Panc1 (cell line): ENCODE results near the gene TIMP3. TPM values are rescaled to one million over a fixed set of nuclear protein-coding genes. Genes with fewer than 3 reads are reported as not detected.

Source experiments
- ATAC-seq: fragments of 200-7000 bp; cut with Tn5 transposase; 2 replicates; pipeline ENCODE4 v1.9.1; 2020; ENCODE audit warnings: mild to moderate bottlenecking, moderate library complexity
- BruUV-seq: library from RNA; stranded (reverse); fragments of 400-500 nt; replicated peaks from 2 replicates; lab custom pipeline; 2021; lab: Mats Ljungman, UMichigan
- CTCF ChIA-PET: fragments of 300-600 bp; sonication (Branson Sonifier 250); formaldehyde crosslinking; loops from one replicate; lab custom pipeline; 2022; ENCODE audit warnings: antibody characterized with exemption; lab: Charles Lee
- POLR2A ChIA-PET: fragments of 300-600 bp; sonication (Branson Sonifier 250); formaldehyde crosslinking; loops from one replicate; lab custom pipeline; 2022; ENCODE audit warnings: antibody characterized with exemption; lab: Charles Lee
- DNase-seq: peaks from one replicate; pipeline ENCODE4 v3.0.0-alpha.2; 2010; ENCODE audit warnings: low read depth, low spot score
- H3K27ac ChIP-seq: 2 replicates; pipeline ENCODE4 v1.5.1; 2011; ENCODE audit warnings: mild to moderate bottlenecking, low read length, inconsistent platforms
- H3K27me3 ChIP-seq: fragments of 200-500 bp; sonication (Bioruptor generic); 2 replicates; pipeline ENCODE4 v1.6.0; 2014; ENCODE audit warnings: low read length, inconsistent platforms; ENCODE audit not compliant: control insufficient read depth, insufficient read depth
- H3K36me3 ChIP-seq: fragments of 200-500 bp; sonication (Bioruptor generic); 2 replicates; pipeline ENCODE4 v1.5.1; 2014; ENCODE audit warnings: inconsistent platforms, mild to moderate bottlenecking, low read length, moderate library complexity; ENCODE audit not compliant: control insufficient read depth, insufficient read depth
- H3K4me1 ChIP-seq: 2 replicates; pipeline ENCODE4 v1.5.1; 2011; ENCODE audit warnings: inconsistent platforms, mild to moderate bottlenecking, low read length, moderate library complexity; ENCODE audit not compliant: control insufficient read depth, insufficient read depth
- H3K4me3 ChIP-seq, 2 experiments: 2 replicates each; pipeline ENCODE4 v1.5.1; 2011 to 2012; ENCODE audit warnings: low read depth in 2 of 2, low read length in 2 of 2, mild to moderate bottlenecking in 2 of 2, inconsistent platforms in 1 of 2, moderate library complexity in 1 of 2
- H3K9me3 ChIP-seq: fragments of 200-500 bp; sonication (Bioruptor generic); 2 replicates; pipeline ENCODE4 v1.5.1; 2014; ENCODE audit warnings: low read depth, mild to moderate bottlenecking, inconsistent platforms, low read length, moderate library complexity; ENCODE audit not compliant: control insufficient read depth, insufficient read depth
- CTCF ChIP-seq: fragments of 450-650 bp; IDR thresholded peaks from 2 replicates; pipeline ENCODE4 v1.5.1; 2017; ENCODE audit warnings: mild to moderate bottlenecking
- POLR2AphosphoS5 ChIP-seq: IDR thresholded peaks from 2 replicates; pipeline ENCODE4 v1.6.1; 2012; ENCODE audit warnings: mild to moderate bottlenecking, low read depth, low read length, moderate library complexity
- SIN3A ChIP-seq: IDR thresholded peaks from 2 replicates; pipeline ENCODE4 v1.6.1; 2012; ENCODE audit warnings: low read depth, mild to moderate bottlenecking, low read length, moderate library complexity, borderline replicate concordance; ENCODE audit not compliant: insufficient read depth
- TCF7L2 ChIP-seq: IDR thresholded peaks from 2 replicates; pipeline ENCODE4 v1.6.1; 2011; ENCODE audit warnings: mild to moderate bottlenecking, low read depth, low read length, inconsistent platforms
- in situ Hi-C: cut with HindIII; loops from 2 replicates; pipeline ENCODE4 v1.10.0; 2016; ENCODE audit warnings: low sequenced_read_pairs, low pct_unique_long_range_greater_than_20kb
- intact Hi-C: fragments of 100-400 bp; cut with micrococcal nuclease; formaldehyde crosslinking; loops from one replicate; pipeline ENCODE4 v1.10.0; 2022; ENCODE audit not compliant: unreplicated experiment
- total RNA-seq: library from RNA; stranded (reverse); gene quantifications from one replicate; pipeline ENCODE4 v1.2.1, GENCODE V29; 2021; ENCODE audit not compliant: unreplicated experiment
- TF ChIP-seq, protein P1 (sequence below), 2 experiments: IDR thresholded peaks; 2 replicates each; pipeline ENCODE4 v1.6.1; 2011 to 2012; ENCODE audit warnings: low read depth in 2 of 2, control low read depth in 1 of 2, low read length in 1 of 2, mild to moderate bottlenecking in 1 of 2, moderate library complexity in 1 of 2; ENCODE audit not compliant: insufficient read depth in 1 of 2

TIMP3 gene
- total RNA-seq, 1 experiment from 2014 or later: 0.67 TPM

GRCh38 chr22:32844251-32844650, 42.7 kb downstream of the TIMP3 start:
- Histone ChIP-seq H3K9me3 (no peaks in the 10 kb centered on the region), H3K27ac (no peak overlapping the region), H3K4me1 (no peaks in the 10 kb centered on the region), H3K4me3 (no peak overlapping the region), H3K27me3 (peaks cover 5% of the 10 kb centered on the region), H3K36me3 (no peaks in the 10 kb centered on the region)
- in situ Hi-C loops (no loop called here), intact Hi-C loops (no loop called here)
- CTCF ChIA-PET: interaction anchor here (0.7 kb wide), 1 partner anchor 107 kb away, joined by 4 read pairs; no protein-coding TSS in a partner anchor
- no peak for DNase-seq
- TF ChIP-seq SIN3A: no peak
- no peak for TF ChIP-seq CTCF
- TF ChIP-seq POLR2AphosphoS5: no peak
- no peak for TF ChIP-seq TCF7L2
- TF ChIP-seq, protein P1, sequence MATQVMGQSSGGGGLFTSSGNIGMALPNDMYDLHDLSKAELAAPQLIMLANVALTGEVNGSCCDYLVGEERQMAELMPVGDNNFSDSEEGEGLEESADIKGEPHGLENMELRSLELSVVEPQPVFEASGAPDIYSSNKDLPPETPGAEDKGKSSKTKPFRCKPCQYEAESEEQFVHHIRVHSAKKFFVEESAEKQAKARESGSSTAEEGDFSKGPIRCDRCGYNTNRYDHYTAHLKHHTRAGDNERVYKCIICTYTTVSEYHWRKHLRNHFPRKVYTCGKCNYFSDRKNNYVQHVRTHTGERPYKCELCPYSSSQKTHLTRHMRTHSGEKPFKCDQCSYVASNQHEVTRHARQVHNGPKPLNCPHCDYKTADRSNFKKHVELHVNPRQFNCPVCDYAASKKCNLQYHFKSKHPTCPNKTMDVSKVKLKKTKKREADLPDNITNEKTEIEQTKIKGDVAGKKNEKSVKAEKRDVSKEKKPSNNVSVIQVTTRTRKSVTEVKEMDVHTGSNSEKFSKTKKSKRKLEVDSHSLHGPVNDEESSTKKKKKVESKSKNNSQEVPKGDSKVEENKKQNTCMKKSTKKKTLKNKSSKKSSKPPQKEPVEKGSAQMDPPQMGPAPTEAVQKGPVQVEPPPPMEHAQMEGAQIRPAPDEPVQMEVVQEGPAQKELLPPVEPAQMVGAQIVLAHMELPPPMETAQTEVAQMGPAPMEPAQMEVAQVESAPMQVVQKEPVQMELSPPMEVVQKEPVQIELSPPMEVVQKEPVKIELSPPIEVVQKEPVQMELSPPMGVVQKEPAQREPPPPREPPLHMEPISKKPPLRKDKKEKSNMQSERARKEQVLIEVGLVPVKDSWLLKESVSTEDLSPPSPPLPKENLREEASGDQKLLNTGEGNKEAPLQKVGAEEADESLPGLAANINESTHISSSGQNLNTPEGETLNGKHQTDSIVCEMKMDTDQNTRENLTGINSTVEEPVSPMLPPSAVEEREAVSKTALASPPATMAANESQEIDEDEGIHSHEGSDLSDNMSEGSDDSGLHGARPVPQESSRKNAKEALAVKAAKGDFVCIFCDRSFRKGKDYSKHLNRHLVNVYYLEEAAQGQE (IDR thresholded peaks at IDR 0.05; ENCODE audit: insufficient read depth in 1 of 2, low read depth in 2 of 2, low read length in 1 of 2): no peak
- POLR2A ChIA-PET: no interaction called here
- no TSS peak for BruUV-seq
- ATAC-seq: no peak

DNA sequence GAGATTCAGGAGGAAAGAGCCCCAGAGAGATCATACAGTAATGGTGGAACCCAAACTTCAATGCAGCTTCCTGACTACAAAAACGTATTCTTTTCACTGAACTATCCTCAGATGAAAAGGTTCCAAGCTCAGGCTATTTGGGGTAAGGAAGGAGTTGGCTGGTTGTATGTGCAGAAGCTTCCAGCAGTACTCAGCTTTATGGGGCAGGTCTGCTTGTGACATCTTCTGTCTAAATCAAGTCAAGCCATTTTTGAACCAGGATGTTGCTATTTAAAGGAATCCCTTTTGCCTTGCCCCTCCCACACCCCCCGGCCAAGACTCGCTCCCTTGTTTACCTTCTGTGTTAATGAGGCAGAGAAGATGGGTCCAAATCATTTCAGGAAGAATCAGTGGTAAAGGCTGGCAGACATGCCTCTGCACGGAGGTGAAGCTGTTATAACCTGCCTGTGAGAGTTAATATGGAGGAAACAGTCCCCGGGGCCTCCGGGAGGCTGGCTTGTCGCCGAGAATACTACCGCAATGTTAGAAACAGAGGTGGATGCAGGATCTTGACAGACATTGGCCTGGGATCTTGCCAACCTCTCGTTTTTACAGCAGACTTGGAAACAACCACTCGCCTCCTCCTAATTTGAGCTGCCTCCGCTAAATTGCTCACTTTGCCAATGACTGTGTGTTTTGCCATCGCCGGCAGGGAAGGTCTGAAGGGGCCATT, 45.4 kb downstream of the TIMP3 start:
- H3K27me3 ChIP-seq: peaks cover 8% of the 10 kb centered on the region
- intact Hi-C loops: no loop called here
- no peak for DNase-seq

More for the DNA sequence above, 45.4 kb downstream of the TIMP3 start:
- ChIA-PET POLR2A (no interaction called here), CTCF (no interaction called here)
- BruUV-seq: no TSS peak
- in situ Hi-C loops: no loop called here
- H3K9me3 ChIP-seq: no peaks in the 10 kb centered on the region
- no peak for ATAC-seq
- no peak for TF ChIP-seq SIN3A
- no peak for TF ChIP-seq POLR2AphosphoS5
- TF ChIP-seq TCF7L2: no peak
- TF ChIP-seq, protein P1 (IDR thresholded peaks at IDR 0.05; ENCODE audit: insufficient read depth in 1 of 2, low read depth in 2 of 2, low read length in 1 of 2): no peak
- TF ChIP-seq CTCF: no peak
- H3K4me3 ChIP-seq: no peak overlapping the region
- H3K36me3 ChIP-seq: no peaks in the 10 kb centered on the region
- H3K27ac ChIP-seq: no peak overlapping the region
- no peaks in the 10 kb centered on the region for H3K4me1 ChIP-seq
